A549 (cell line): ENCODE measurements around the gene PTPRE. TPM values are rescaled to one million over a fixed set of nuclear protein-coding genes. Genes with fewer than 3 reads are reported as not detected.

ENCODE experiments used
- ATAC-seq, 2 experiments: fragments of 200-7000 bp in 1 of 2; fragments of >200 bp in 1 of 2; cut with Nextera tagmentation in 1 of 2; cut with Tn5 transposase in 1 of 2; 3 replicates each; pipeline versions ENCODE4 v1.8.0 to v1.9.1; 2018 to 2020; ENCODE audit warnings: mild to moderate bottlenecking in 1 of 2, moderate library complexity in 1 of 2
- CTCF ChIA-PET: fragments of 300-600 bp; sonication (Branson Sonifier 250); formaldehyde crosslinking; extraction: SDS; loops from one replicate; lab custom pipeline; 2021; ENCODE audit warnings: antibody characterized with exemption, inconsistent platforms; lab: Yijun Ruan, JAX
- POLR2A ChIA-PET: fragments of 350-600 bp; formaldehyde crosslinking; extraction: SDS; loops from one replicate; lab custom pipeline; 2021; ENCODE audit warnings: antibody characterized with exemption, inconsistent platforms; lab: Yijun Ruan, JAX
- DNase-seq, 2 experiments: peaks; one replicate each; pipeline versions ENCODE4 v3.0.0 to v3.0.0-alpha.2; 2011 to 2016; ENCODE audit warnings: low read depth in 1 of 2, low spot score in 1 of 2
- FAIRE-seq: peaks from 2 replicates; lab custom pipeline; 2011; peaks lifted over from hg19 to GRCh38; lab: Jason Lieb, UNC
- H3K27ac ChIP-seq, 2 experiments: fragments of >200 bp; sonication (Bioruptor Twin); formaldehyde crosslinking; 3 replicates each; pipeline ENCODE4 v1.5.1; 2016 to 2017
- H3K4me1 ChIP-seq: fragments of >200 bp; sonication (Bioruptor Twin); formaldehyde crosslinking; 3 replicates; pipeline ENCODE4 v1.6.1; 2016
- H3K4me2 ChIP-seq: fragments of >200 bp; sonication (Bioruptor Twin); formaldehyde crosslinking; 3 replicates; pipeline ENCODE4 v1.6.1; 2016
- H3K4me3 ChIP-seq: fragments of >200 bp; sonication (Bioruptor Twin); formaldehyde crosslinking; 3 replicates; pipeline ENCODE4 v1.5.1; 2016
- H3K9me3 ChIP-seq: fragments of >200 bp; sonication (Bioruptor Twin); formaldehyde crosslinking; 3 replicates; pipeline ENCODE4 v1.6.1; 2016
- EHF ChIP-seq: fragments of 250-450 bp; sonication (Bioruptor Pico); IDR thresholded peaks from 2 replicates; pipeline ENCODE4 v1.5.0; 2020; ENCODE audit warnings: mild to moderate bottlenecking
- EP300 ChIP-seq, 2 experiments: fragments of >200 bp; sonication (Bioruptor Twin); formaldehyde crosslinking; IDR thresholded peaks; 2 replicates in 1 of 2; 3 replicates in 1 of 2; pipeline ENCODE4 v1.6.1; 2016 to 2017
- FOXS1 ChIP-seq: fragments of 250-450 bp; sonication (Bioruptor Pico); IDR thresholded peaks from 2 replicates; pipeline ENCODE4 v1.5.0; 2020; ENCODE audit warnings: mild to moderate bottlenecking, moderate library complexity
- GATA3 ChIP-seq: IDR thresholded peaks from 2 replicates; pipeline ENCODE4 v1.6.1; 2012; ENCODE audit warnings: borderline replicate concordance
- HEYL ChIP-seq: fragments of 250-450 bp; sonication (Bioruptor Pico); IDR thresholded peaks from 2 replicates; pipeline ENCODE4 v1.8.0; 2021; ENCODE audit warnings: mild to moderate bottlenecking, moderate library complexity
- HOXB13 ChIP-seq: fragments of 250-450 bp; sonication (Bioruptor Pico); IDR thresholded peaks from 2 replicates; pipeline ENCODE4 v1.5.0; 2020; ENCODE audit warnings: low read depth, mild to moderate bottlenecking, moderate library complexity
- HOXB5 ChIP-seq: fragments of 250-450 bp; sonication (Bioruptor Pico); IDR thresholded peaks from 2 replicates; pipeline ENCODE4 v1.5.0; 2020; ENCODE audit warnings: mild to moderate bottlenecking, moderate library complexity
- KDM1A ChIP-seq: fragments of 200-600 bp; sonication (generic); IDR thresholded peaks from 2 replicates; pipeline ENCODE4 v1.6.1; 2016; ENCODE audit warnings: low read depth, mild to moderate bottlenecking
- KDM5A ChIP-seq: fragments of 200-600 bp; sonication (generic); IDR thresholded peaks from 2 replicates; pipeline ENCODE4 v1.6.1; 2016; ENCODE audit warnings: antibody characterized with exemption, mild to moderate bottlenecking
- MYC ChIP-seq: IDR thresholded peaks from 2 replicates; pipeline ENCODE4 v1.6.1; 2012; ENCODE audit warnings: mild to moderate bottlenecking, inconsistent platforms, low read length, improper control_type of control experiment, borderline replicate concordance
- NPAS2 ChIP-seq: fragments of 250-450 bp; sonication (Bioruptor Pico); IDR thresholded peaks from 2 replicates; pipeline ENCODE4 v1.8.0; 2022; ENCODE audit warnings: mild to moderate bottlenecking, moderate library complexity, borderline replicate concordance
- NR3C1 ChIP-seq: fragments of >200 bp; sonication (Bioruptor Twin); formaldehyde crosslinking; IDR thresholded peaks from 3 replicates; pipeline ENCODE4 v1.6.1; 2017
- POLR2AphosphoS2 ChIP-seq: conservative IDR thresholded peaks from 2 replicates; pipeline ENCODE4 v1.6.1; 2012; ENCODE audit warnings: low read length, improper control_type of control experiment, inconsistent platforms
- RAD21 ChIP-seq, 2 experiments: fragments of >200 bp in 1 of 2; sonication (Bioruptor Twin) in 1 of 2; formaldehyde crosslinking in 1 of 2; IDR thresholded peaks in 1 of 2; conservative IDR thresholded peaks in 1 of 2; 2 replicates in 1 of 2; 3 replicates in 1 of 2; pipeline ENCODE4 v1.6.1; 2012 to 2018; ENCODE audit warnings: inconsistent platforms in 1 of 2
- RARB ChIP-seq: fragments of 250-450 bp; sonication (Bioruptor Pico); IDR thresholded peaks from 2 replicates; pipeline ENCODE4 v1.8.0; 2021; ENCODE audit warnings: mild to moderate bottlenecking, moderate library complexity
- RNF2 ChIP-seq: fragments of 200-600 bp; sonication (generic); IDR thresholded peaks from 2 replicates; pipeline ENCODE4 v1.6.1; 2016; ENCODE audit warnings: low read depth, mild to moderate bottlenecking, antibody characterized with exemption, moderate library complexity, borderline replicate concordance
- TFCP2L1 ChIP-seq: fragments of 250-450 bp; sonication (Bioruptor Pico); IDR thresholded peaks from 2 replicates; pipeline ENCODE4 v1.5.0; 2021; ENCODE audit warnings: mild to moderate bottlenecking
- ZNF302 ChIP-seq: fragments of 250-450 bp; sonication (Bioruptor Pico); IDR thresholded peaks from 2 replicates; pipeline ENCODE4 v1.9.0; 2021; ENCODE audit warnings: inconsistent platforms, mild to moderate bottlenecking, moderate library complexity
- WGBS: methylation state at CpG from one replicate; pipeline ENCODE4 v1.1.6; 2017; ENCODE audit errors: missing lambda C conversion rate; 5-methylcytosine and 5-hydroxymethylcytosine counted together
- polyA plus RNA-seq, 4 experiments: library from polyadenylated mRNA; depleted of rRNA in 3 of 4; stranded (reverse); fragments of >200 nt; fragmentation: RNase III in 1 of 4; extraction: RNeasy Plus Mini Kit Qiagen cat#74134 plus additional on column Dnase treatment in 1 of 4; gene quantifications; 2 replicates in 3 of 4; 3 replicates in 1 of 4; pipeline ENCODE4 v1.2.3, GENCODE V29; 2011 to 2017
- TF ChIP-seq, protein P1 (sequence below): fragments of 150-350 bp; IDR thresholded peaks from 2 replicates; pipeline ENCODE4 v1.6.1; 2014; ENCODE audit warnings: low read depth, mild to moderate bottlenecking, low read length
- TF ChIP-seq, protein P2 (sequence below): fragments of 250-450 bp; sonication (Bioruptor Pico); IDR thresholded peaks from 2 replicates; pipeline ENCODE4 v1.5.0; 2020; ENCODE audit warnings: low read depth, mild to moderate bottlenecking, moderate library complexity
- TF ChIP-seq, protein P3 (sequence below): fragments of 250-450 bp; sonication (Bioruptor Pico); IDR thresholded peaks from 2 replicates; pipeline ENCODE4 v1.5.0; 2021; ENCODE audit warnings: mild to moderate bottlenecking, moderate library complexity, borderline replicate concordance
- TF ChIP-seq, protein P4 (sequence below): fragments of >200 bp; sonication (Bioruptor Twin); formaldehyde crosslinking; IDR thresholded peaks from 3 replicates; pipeline ENCODE4 v1.5.1; 2016
- TF ChIP-seq, protein P5 (sequence below): IDR thresholded peaks from 2 replicates; pipeline ENCODE4 v1.6.1; 2012
- TF ChIP-seq, protein P6 (sequence below): IDR thresholded peaks from 2 replicates; pipeline ENCODE4 v1.6.1; 2012; ENCODE audit warnings: low read depth, borderline replicate concordance
- TF ChIP-seq, protein P7 (sequence below): fragments of 450-650 bp; IDR thresholded peaks from 2 replicates; pipeline ENCODE4 v1.6.1; 2014; ENCODE audit warnings: antibody characterized with exemption

PTPRE gene
- polyA plus RNA-seq, 2 of the 4 experiments (the other 2 are of a cell fraction) = 0.31 to 1.5 TPM

DNA sequence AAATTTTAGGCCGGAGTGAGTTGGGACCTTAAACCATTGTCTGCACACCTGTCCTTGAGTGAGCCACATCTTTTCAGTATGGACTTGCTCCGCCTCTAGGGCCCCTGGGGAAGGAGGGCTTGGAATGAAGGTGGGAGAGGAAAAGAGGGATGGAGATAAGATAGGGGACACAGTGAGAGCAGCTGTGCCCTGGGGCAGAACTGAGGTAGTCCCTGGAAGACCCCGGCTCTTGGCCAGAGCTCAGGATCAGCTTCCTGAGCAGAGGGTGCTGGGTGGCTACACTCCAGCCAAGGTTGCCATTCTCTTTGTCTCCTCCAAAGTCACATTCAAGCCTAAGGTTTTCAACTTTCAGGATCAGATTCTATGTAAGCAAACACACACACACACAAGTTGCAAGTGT, 137.3 kb downstream of the PTPRE start:
- TF ChIP-seq, protein P1, sequence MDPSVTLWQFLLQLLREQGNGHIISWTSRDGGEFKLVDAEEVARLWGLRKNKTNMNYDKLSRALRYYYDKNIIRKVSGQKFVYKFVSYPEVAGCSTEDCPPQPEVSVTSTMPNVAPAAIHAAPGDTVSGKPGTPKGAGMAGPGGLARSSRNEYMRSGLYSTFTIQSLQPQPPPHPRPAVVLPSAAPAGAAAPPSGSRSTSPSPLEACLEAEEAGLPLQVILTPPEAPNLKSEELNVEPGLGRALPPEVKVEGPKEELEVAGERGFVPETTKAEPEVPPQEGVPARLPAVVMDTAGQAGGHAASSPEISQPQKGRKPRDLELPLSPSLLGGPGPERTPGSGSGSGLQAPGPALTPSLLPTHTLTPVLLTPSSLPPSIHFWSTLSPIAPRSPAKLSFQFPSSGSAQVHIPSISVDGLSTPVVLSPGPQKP = no peak
- TF ChIP-seq GATA3 = no peak
- TF ChIP-seq, all 56 proteins: peak for 0
- no peak for ATAC-seq
- FAIRE-seq = no peak
- Histone ChIP-seq H3K9me3 (no peaks in the 10 kb centered on the region), H3K27ac (no peak overlapping the region), H3K4me3 (no peak overlapping the region), H3K4me2 (no peak overlapping the region), H3K4me1 (no peaks in the 10 kb centered on the region)
- 74% methylated on average over 3 of the region's 3 CpGs for WGBS
- CTCF ChIA-PET = interaction anchor here (1.1 to 1.5 kb wide), 3 partner anchors 15 to 41 kb away, joined by 3 read pairs; no protein-coding TSS in a partner anchor
- DNase-seq = no peak
- POLR2A ChIA-PET = no interaction called here

DNA sequence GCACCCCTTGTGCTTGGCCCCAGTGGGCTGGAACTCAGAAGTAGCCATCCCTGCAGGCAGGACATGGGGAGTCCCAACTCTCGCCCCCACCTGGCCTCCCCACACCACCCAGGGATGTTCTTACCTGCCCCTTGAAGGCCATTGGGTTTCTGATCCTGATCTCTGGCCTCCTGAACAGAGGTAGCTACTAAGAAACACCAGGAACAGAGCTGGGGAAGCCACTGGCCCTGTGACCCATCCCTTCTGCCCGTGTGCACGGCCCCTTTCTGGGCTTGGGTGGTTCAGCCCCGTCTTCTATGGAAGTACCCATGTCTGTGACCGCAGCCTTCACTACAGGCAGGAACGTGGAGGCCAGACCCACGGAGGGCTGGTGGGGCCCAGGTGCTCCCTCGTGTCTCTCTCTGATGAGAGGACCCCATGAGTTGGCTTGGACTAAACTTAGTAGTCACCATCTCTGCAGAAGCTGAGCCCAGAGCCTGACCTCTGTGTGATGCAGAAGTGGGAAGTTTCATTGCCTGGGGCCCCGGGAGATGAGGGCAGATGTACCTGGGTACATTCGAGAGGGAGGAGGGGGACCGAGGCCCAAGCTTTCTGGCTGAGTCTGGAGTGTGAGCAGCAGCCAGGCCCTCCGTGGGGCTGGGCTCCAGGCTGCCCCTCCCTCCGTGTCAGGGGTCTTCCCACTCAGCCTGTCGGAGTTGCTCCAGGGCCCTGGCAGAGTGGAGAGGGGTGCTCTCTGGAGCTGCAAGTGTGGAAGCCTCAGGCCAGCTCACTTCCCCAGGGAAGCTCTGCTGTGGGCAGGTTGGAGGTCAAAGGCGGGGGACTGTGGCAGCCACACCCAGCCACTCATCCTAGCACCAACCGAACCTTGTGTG, 138.3 kb downstream of the PTPRE start:
- no peak for DNase-seq
- no peak overlapping the region for H3K27ac ChIP-seq
- H3K4me2 ChIP-seq = no peak overlapping the region
- CTCF ChIA-PET = interaction anchor here (1.3 to 1.7 kb wide), 3 partner anchors 9 to 12 kb away, joined by 3 to 8 read pairs (median 7); no protein-coding TSS in a partner anchor
- H3K4me1 ChIP-seq = no peaks in the 10 kb centered on the region
- H3K9me3 ChIP-seq = no peaks in the 10 kb centered on the region
- no peak for ATAC-seq
- no peak for FAIRE-seq
- POLR2A ChIA-PET = no interaction called here
- 38% methylated on average over 12 of the region's 16 CpGs for WGBS
- H3K4me3 ChIP-seq = no peak overlapping the region
- TF ChIP-seq RAD21 (conservative IDR thresholded peaks at IDR 0.05 in 1 of 2, IDR thresholded peaks at IDR 0.05 in 1 of 2) = no peak
- TF ChIP-seq, protein P2, sequence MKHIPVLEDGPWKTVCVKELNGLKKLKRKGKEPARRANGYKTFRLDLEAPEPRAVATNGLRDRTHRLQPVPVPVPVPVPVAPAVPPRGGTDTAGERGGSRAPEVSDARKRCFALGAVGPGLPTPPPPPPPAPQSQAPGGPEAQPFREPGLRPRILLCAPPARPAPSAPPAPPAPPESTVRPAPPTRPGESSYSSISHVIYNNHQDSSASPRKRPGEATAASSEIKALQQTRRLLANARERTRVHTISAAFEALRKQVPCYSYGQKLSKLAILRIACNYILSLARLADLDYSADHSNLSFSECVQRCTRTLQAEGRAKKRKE (CRISPR knock-in tag) = no peak
- TF ChIP-seq, protein P3, sequence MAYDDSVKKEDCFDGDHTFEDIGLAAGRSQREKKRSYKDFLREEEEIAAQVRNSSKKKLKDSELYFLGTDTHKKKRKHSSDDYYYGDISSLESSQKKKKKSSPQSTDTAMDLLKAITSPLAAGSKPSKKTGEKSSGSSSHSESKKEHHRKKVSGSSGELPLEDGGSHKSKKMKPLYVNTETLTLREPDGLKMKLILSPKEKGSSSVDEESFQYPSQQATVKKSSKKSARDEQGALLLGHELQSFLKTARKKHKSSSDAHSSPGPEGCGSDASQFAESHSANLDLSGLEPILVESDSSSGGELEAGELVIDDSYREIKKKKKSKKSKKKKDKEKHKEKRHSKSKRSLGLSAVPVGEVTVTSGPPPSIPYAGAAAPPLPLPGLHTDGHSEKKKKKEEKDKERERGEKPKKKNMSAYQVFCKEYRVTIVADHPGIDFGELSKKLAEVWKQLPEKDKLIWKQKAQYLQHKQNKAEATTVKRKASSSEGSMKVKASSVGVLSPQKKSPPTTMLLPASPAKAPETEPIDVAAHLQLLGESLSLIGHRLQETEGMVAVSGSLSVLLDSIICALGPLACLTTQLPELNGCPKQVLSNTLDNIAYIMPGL (CRISPR knock-in tag) = no peak
- no peak for TF ChIP-seq FOXS1 (CRISPR knock-in tag)
- TF ChIP-seq TFCP2L1 (CRISPR knock-in tag) = no peak
- TF ChIP-seq NPAS2 = no peak
- no peak for TF ChIP-seq HEYL (CRISPR knock-in tag)
- TF ChIP-seq, protein P4, sequence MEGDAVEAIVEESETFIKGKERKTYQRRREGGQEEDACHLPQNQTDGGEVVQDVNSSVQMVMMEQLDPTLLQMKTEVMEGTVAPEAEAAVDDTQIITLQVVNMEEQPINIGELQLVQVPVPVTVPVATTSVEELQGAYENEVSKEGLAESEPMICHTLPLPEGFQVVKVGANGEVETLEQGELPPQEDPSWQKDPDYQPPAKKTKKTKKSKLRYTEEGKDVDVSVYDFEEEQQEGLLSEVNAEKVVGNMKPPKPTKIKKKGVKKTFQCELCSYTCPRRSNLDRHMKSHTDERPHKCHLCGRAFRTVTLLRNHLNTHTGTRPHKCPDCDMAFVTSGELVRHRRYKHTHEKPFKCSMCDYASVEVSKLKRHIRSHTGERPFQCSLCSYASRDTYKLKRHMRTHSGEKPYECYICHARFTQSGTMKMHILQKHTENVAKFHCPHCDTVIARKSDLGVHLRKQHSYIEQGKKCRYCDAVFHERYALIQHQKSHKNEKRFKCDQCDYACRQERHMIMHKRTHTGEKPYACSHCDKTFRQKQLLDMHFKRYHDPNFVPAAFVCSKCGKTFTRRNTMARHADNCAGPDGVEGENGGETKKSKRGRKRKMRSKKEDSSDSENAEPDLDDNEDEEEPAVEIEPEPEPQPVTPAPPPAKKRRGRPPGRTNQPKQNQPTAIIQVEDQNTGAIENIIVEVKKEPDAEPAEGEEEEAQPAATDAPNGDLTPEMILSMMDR = no peak
- TF ChIP-seq KDM5A = no peak
- TF ChIP-seq, protein P5, sequence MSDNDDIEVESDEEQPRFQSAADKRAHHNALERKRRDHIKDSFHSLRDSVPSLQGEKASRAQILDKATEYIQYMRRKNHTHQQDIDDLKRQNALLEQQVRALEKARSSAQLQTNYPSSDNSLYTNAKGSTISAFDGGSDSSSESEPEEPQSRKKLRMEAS = no peak
- TF ChIP-seq EHF = no peak
- no peak for TF ChIP-seq MYC
- TF ChIP-seq EP300 (IDR thresholded peaks at IDR 0.05) = no peak

DNA sequence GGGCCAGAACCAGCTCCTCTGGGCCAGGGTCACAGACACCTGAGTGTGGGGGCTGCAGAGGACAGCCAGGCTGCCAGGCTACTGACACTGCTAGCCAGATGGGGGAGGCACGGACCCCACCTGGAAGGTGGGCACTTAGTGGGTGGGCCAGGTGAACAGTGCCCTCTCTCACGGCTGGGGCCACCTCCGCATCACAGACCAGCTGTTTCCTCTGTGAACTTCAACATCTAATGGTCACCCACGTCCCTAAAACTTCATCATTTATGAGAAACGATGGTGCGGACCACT, 138.9 kb downstream of the PTPRE start:
- POLR2A ChIA-PET = no interaction called here
- CTCF ChIA-PET = interaction anchor here (1.3 to 1.7 kb wide), 3 partner anchors 9 to 13 kb away, joined by 3 to 8 read pairs (median 7); no protein-coding TSS in a partner anchor
- no peak for FAIRE-seq

More for the DNA sequence above, 138.9 kb downstream of the PTPRE start:
- no peak overlapping the region for H3K4me3 ChIP-seq
- DNase-seq = no peak
- TF ChIP-seq NR3C1 (no peak), RARB (CRISPR knock-in tag) (no peak), EP300 (IDR thresholded peaks at IDR 0.05) (no peak), KDM1A (no peak), HOXB13 (CRISPR knock-in tag) (no peak), KDM5A (no peak), RNF2 (no peak), POLR2AphosphoS2 (no peak), FOXS1 (CRISPR knock-in tag) (no peak), HEYL (CRISPR knock-in tag) (no peak), HOXB5 (CRISPR knock-in tag) (no peak), ZNF302 (CRISPR knock-in tag) (no peak)
- TF ChIP-seq, protein P6, sequence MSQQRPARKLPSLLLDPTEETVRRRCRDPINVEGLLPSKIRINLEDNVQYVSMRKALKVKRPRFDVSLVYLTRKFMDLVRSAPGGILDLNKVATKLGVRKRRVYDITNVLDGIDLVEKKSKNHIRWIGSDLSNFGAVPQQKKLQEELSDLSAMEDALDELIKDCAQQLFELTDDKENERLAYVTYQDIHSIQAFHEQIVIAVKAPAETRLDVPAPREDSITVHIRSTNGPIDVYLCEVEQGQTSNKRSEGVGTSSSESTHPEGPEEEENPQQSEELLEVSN = no peak
- TF ChIP-seq, protein P7, sequence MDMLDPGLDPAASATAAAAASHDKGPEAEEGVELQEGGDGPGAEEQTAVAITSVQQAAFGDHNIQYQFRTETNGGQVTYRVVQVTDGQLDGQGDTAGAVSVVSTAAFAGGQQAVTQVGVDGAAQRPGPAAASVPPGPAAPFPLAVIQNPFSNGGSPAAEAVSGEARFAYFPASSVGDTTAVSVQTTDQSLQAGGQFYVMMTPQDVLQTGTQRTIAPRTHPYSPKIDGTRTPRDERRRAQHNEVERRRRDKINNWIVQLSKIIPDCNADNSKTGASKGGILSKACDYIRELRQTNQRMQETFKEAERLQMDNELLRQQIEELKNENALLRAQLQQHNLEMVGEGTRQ = no peak
- H3K4me2 ChIP-seq = no peak overlapping the region
- no peaks in the 10 kb centered on the region for H3K9me3 ChIP-seq
- H3K4me1 ChIP-seq = no peaks in the 10 kb centered on the region
- no peak overlapping the region for H3K27ac ChIP-seq
- no peak for ATAC-seq
- WGBS = 70% methylated on average over 4 of the region's 6 CpGs
